Right lobe of liver (tissue), 6 donors: Measurements from ENCODE around the gene ITPKB. TPM values are rescaled to one million over a fixed set of nuclear protein-coding genes. Genes with fewer than 3 reads are reported as not detected.

Experiments
- ATAC-seq, 4 donors: fragments of 200-7000 bp; cut with Tn5 transposase; one replicate each; pipeline ENCODE4 v1.9.1; 2020; ENCODE audit warnings: mild to moderate bottlenecking in 4 of 4, moderate library complexity in 4 of 4
- DNase-seq, 3 donors: peaks; one replicate each; pipeline ENCODE4 v3.0.0-alpha.2; 2020
- H3K27ac ChIP-seq, 3 donors: fragments of 200-600 bp; one replicate each; pipeline ENCODE4 v1.8.0; 2022
- H3K27me3 ChIP-seq, 2 donors: fragments of 200-600 bp; one replicate each; pipeline ENCODE4 v1.8.0; 2022
- H3K36me3 ChIP-seq, 4 donors: fragments of 200-600 bp; sonication (generic) in 1 of 4; one replicate each; pipeline versions ENCODE4 v1.5.1 to v1.8.0; 2017 to 2022; ENCODE audit warnings: control low read depth in 1 of 4
- H3K4me1 ChIP-seq, 4 donors: fragments of 200-600 bp; sonication (generic) in 1 of 4; one replicate each; pipeline versions ENCODE4 v1.5.1 to v1.8.0; 2017 to 2022; ENCODE audit warnings: control low read depth in 1 of 4
- H3K4me3 ChIP-seq, 3 donors: fragments of 200-600 bp; one replicate each; pipeline ENCODE4 v1.8.0; 2022
- H3K9me3 ChIP-seq, 4 donors: fragments of 200-600 bp; sonication (generic) in 1 of 4; one replicate each; pipeline versions ENCODE4 v1.5.1 to v1.8.0; 2017 to 2022; ENCODE audit warnings: control low read depth in 1 of 4
- POLR2A ChIP-seq: fragments of 450-650 bp; IDR thresholded peaks from one replicate; pipeline ENCODE4 v1.6.1; 2017; ENCODE audit warnings: antibody characterized with exemption, mild to moderate bottlenecking
- WGBS: methylation state at CpG from one replicate; pipeline ENCODE4 v1.1.6; 2018; ENCODE audit warnings: low coverage, low lambda C conversion rate; ENCODE audit not compliant: insufficient coverage; ENCODE audit errors: missing lambda C conversion rate; 5-methylcytosine and 5-hydroxymethylcytosine counted together
- intact Hi-C, 2 donors: fragments of 100-400 bp; cut with DNase I; formaldehyde crosslinking; loops; one replicate each; pipeline versions ENCODE4 v1.11.2 to v1.14.1; 2022
- total RNA-seq, 6 experiments: library from RNA; depleted of rRNA in 2 of 6; stranded (reverse); fragments of >200 nt in 2 of 6; fragmentation: NEBNext Ultra II Directional in 3 of 6; extraction: Animal tissue kit (Norgen Biotek cat#: 25700) in 3 of 6; gene quantifications; one replicate each; pipeline versions ENCODE4 v1.1.0 to v1.2.4, GENCODE V29; 2016 to 2023
- TF ChIP-seq, protein P1 (sequence below), 4 donors: fragments of 200-600 bp in 3 of 4; fragments of 450-650 bp in 1 of 4; IDR thresholded peaks; one replicate each; pipeline versions ENCODE4 v1.5.1 to v1.8.0; 2016 to 2022; ENCODE audit warnings: antibody characterized with exemption in 4 of 4, mild to moderate bottlenecking in 2 of 4
- donor health status: DM: no; HTN: yes; CAD: no.
- donor health status: DM: no; HTN: no; CAD: no.
- donor health status: DM: no; HTN: no; CAD: no.
- donor health status: DM: no; HTN: yes; CAD: no.
- donor health status: DM: no; HTN: yes; CAD: no.

ITPKB gene
- total RNA-seq, 6 experiments from 2014 or later, result 2.1 to 4.1 (median 3.4) TPM

DNA sequence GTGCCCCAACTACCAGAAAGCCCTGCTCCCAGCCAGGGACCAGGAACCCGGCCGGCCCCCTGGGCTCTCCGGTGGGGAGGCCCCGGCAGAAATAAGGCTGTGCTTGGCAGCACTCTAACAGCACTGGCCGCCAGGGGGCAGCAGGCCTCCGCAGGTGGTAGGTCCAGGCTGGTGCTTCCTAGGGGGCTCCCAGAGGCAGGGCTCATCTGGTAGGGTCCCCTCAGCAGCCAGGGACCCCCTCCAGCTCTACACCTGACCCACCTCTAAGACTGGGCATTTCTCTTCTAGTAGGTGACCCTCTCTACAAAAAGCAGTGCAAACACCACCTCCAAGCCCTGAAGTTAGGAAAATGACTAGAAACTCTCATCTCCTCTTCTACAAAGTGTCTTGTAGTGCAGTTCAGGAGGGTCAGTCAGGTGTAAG lies 104.9 kb downstream of the ITPKB start:
- ATAC-seq, result peak; percentile 84 to 89 (median 87)
- peak; percentile 78 to 86 (median 83) for DNase-seq
- TF ChIP-seq, protein P1, sequence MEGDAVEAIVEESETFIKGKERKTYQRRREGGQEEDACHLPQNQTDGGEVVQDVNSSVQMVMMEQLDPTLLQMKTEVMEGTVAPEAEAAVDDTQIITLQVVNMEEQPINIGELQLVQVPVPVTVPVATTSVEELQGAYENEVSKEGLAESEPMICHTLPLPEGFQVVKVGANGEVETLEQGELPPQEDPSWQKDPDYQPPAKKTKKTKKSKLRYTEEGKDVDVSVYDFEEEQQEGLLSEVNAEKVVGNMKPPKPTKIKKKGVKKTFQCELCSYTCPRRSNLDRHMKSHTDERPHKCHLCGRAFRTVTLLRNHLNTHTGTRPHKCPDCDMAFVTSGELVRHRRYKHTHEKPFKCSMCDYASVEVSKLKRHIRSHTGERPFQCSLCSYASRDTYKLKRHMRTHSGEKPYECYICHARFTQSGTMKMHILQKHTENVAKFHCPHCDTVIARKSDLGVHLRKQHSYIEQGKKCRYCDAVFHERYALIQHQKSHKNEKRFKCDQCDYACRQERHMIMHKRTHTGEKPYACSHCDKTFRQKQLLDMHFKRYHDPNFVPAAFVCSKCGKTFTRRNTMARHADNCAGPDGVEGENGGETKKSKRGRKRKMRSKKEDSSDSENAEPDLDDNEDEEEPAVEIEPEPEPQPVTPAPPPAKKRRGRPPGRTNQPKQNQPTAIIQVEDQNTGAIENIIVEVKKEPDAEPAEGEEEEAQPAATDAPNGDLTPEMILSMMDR (IDR thresholded peaks at IDR 0.05), result peak; percentile 82 to 94 (median 94)
- TF ChIP-seq POLR2A, result no peak
- Histone ChIP-seq H3K9me3 (no peaks in the 10 kb centered on the region), H3K27me3 (no peaks in the 10 kb centered on the region), H3K36me3 (no peaks in the 10 kb centered on the region), H3K27ac (no peak overlapping the region), H3K4me1 (no peaks in the 10 kb centered on the region), H3K4me3 (no peak overlapping the region)
- WGBS, result 3% methylated on average over 5 of the region's 6 CpGs
- intact Hi-C loops, result no loop called here

DNA sequence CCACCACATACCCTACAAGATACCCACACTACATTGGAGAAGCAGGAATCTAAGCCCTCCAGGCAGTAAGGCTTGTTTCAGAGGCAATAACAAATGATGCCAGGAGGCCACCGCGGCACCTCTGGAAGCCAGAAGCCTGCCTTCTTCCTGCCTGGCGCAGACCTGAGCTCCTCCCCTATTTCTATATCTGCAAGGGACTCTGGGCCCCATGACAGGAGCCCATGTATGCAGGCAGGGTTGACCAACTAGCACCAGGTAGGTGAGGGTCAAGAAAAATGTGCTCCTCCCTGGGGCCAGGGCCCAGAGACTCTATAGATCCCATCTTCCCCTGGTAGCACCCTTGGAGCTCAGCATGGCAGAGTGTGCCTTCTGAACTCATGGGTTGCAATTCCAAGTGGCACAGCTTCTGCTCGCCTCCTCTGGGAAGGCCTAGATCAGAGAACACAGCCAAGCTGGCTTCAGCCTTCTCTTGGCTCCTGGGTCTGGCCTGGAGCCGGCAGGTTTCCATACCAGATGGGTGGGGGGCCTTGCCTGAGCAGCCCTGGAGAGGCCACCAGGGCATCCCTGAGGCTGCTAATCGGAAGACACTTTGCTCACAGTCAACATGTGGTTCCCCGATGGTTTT lies 105.4 kb downstream of the ITPKB start:
- Histone ChIP-seq H3K4me3 (no peak overlapping the region), H3K4me1 (no peaks in the 10 kb centered on the region), H3K27ac (no peak overlapping the region), H3K9me3 (no peaks in the 10 kb centered on the region), H3K36me3 (no peaks in the 10 kb centered on the region), H3K27me3 (no peaks in the 10 kb centered on the region)
- intact Hi-C loops, result no loop called here
- 40% methylated on average over 1 of the region's 7 CpGs for WGBS
- DNase-seq (peak in 1 of 3 donors; percentile 44), ATAC-seq (peak in 1 of 4 donors; percentile 2)
- no peak for TF ChIP-seq POLR2A

GRCh38 chr1:226632922-226633351 lies 106.1 kb downstream of the ITPKB start:
- Histone ChIP-seq H3K4me1 (no peaks in the 10 kb centered on the region), H3K27ac (no peak overlapping the region)
- DNase-seq, result peak in 1 of 3 donors; percentile 40

GRCh38 chr1:226632169-226632879 lies 106.8 kb downstream of the ITPKB start:
- peak in 1 of 3 donors; percentile 32 for DNase-seq
- TF ChIP-seq POLR2A, result no peak
- TF ChIP-seq, protein P1 (IDR thresholded peaks at IDR 0.05), result no peak
- Histone ChIP-seq H3K27me3 (no peaks in the 10 kb centered on the region), H3K4me3 (no peak overlapping the region), H3K4me1 (no peaks in the 10 kb centered on the region), H3K9me3 (no peaks in the 10 kb centered on the region), H3K27ac (no peak overlapping the region), H3K36me3 (no peaks in the 10 kb centered on the region)
- WGBS, result 72% methylated on average over 5 of the region's 9 CpGs
- intact Hi-C loops, result no loop called here
- no peak for ATAC-seq

More at GRCh38 chr1:226632922-226633351, 106.1 kb downstream of the ITPKB start:
- TF ChIP-seq POLR2A, result no peak
- no peak for ATAC-seq
- WGBS, result 56% methylated on average over 10 of the region's 10 CpGs
- no peaks in the 10 kb centered on the region for H3K36me3 ChIP-seq
- H3K4me3 ChIP-seq, result no peak overlapping the region
- H3K9me3 ChIP-seq, result no peaks in the 10 kb centered on the region
- intact Hi-C loops, result no loop called here
- no peaks in the 10 kb centered on the region for H3K27me3 ChIP-seq

- Histone ChIP-seq H3K4me1 (peaks cover 0 to 2% (median 0%) of the 10 kb centered on the region in 4 donors), H3K27me3 (no peaks in the 10 kb centered on the region), H3K36me3 (no peaks in the 10 kb centered on the region), H3K27ac (no peak overlapping the region), H3K4me3 (no peak overlapping the region), H3K9me3 (no peaks in the 10 kb centered on the region)
- WGBS, result 28% methylated on average over 6 of the region's 10 CpGs
- TF ChIP-seq POLR2A, result no peak
- TF ChIP-seq, protein P1 (IDR thresholded peaks at IDR 0.05), result no peak
- intact Hi-C loops, result no loop called here
- ATAC-seq (no peak), DNase-seq (peak in 1 of 3 donors; percentile 17)
These were observed 107.7 kb downstream of the ITPKB start for GRCh38 chr1:226631229-226632000.
